MCF 10A (cell line): ENCODE results near the gene ADI1. TPM values are rescaled to one million over a fixed set of nuclear protein-coding genes. Genes with fewer than 3 reads are reported as not detected.
A peak's percentile ranks its signal among the peaks of the same experiment; 100 is the strongest.
"Not testable (repeated sequence)": the region's sequence is repeated elsewhere in the genome, so short reads cannot be mapped to it uniquely, and the experiment has no call there.

Source experiments
- BruUV-seq: library from RNA; stranded (reverse); fragments of 400-500 nt; replicated peaks from 2 replicates; lab custom pipeline; 2021; lab: Mats Ljungman, UMichigan
- CTCF ChIA-PET: fragments of 300-600 bp; sonication (Branson Sonifier 250); formaldehyde crosslinking; extraction: SDS; loops from one replicate; lab custom pipeline; 2021; ENCODE audit warnings: antibody characterized with exemption, inconsistent platforms; lab: Yijun Ruan, JAX
- POLR2A ChIA-PET: fragments of 300-600, 350-650 bp; sonication (Branson Sonifier 250); formaldehyde crosslinking; extraction: SDS; loops from one replicate; lab custom pipeline; 2020; ENCODE audit warnings: antibody characterized with exemption, inconsistent platforms; lab: Yijun Ruan, JAX
- DNase-seq: peaks from one replicate; pipeline ENCODE4 v3.0.0-alpha.2; 2018; ENCODE audit not compliant: unreplicated experiment
- H3K27ac Mint-ChIP-seq: one replicate; pipeline ENCODE4 v1.8.0; 2022; ENCODE audit warnings: mild to moderate bottlenecking, low read depth, mixed read lengths; ENCODE audit not compliant: unreplicated experiment
- H3K27me3 Mint-ChIP-seq: one replicate; pipeline ENCODE4 v1.8.0; 2022; ENCODE audit warnings: mixed read lengths; ENCODE audit not compliant: insufficient read depth, unreplicated experiment
- H3K36me3 Mint-ChIP-seq: one replicate; pipeline ENCODE4 v1.8.0; 2022; ENCODE audit warnings: mild to moderate bottlenecking, moderate library complexity, mixed read lengths; ENCODE audit not compliant: insufficient read depth, unreplicated experiment
- H3K4me1 Mint-ChIP-seq: one replicate; pipeline ENCODE4 v1.8.0; 2022; ENCODE audit warnings: mixed read lengths; ENCODE audit not compliant: insufficient read depth, unreplicated experiment
- H3K4me3 Mint-ChIP-seq: one replicate; pipeline ENCODE4 v1.8.0; 2022; ENCODE audit warnings: mild to moderate bottlenecking, moderate library complexity, mixed read lengths; ENCODE audit not compliant: unreplicated experiment
- H3K9me3 Mint-ChIP-seq: one replicate; pipeline ENCODE4 v1.8.0; 2022; ENCODE audit warnings: mixed read lengths; ENCODE audit not compliant: unreplicated experiment
- CTCF ChIP-seq: fragments of 200-600 bp; IDR thresholded peaks from one replicate; pipeline ENCODE4 v1.8.0; 2022; ENCODE audit warnings: antibody characterized with exemption, mild to moderate bottlenecking; ENCODE audit not compliant: unreplicated experiment
- intact Hi-C: fragments of 100-400 bp; cut with micrococcal nuclease; formaldehyde crosslinking; loops from 2 replicates; pipeline ENCODE4 v1.14.1; 2022
- total RNA-seq: library from RNA; stranded (reverse); gene quantifications from 2 replicates; pipeline ENCODE4 v1.2.3, GENCODE V29; 2022

The ADI1 gene
- total RNA-seq, 1 experiment from 2014 or later: 61.9 TPM

GRCh38 chr2:3450385-3451010 is 68.8 kb downstream of the ADI1 start:
- Mint-ChIP-seq H3K27ac (no peak overlapping the region), H3K36me3 (peaks cover 45% of the 10 kb centered on the region), H3K4me3 (no peak overlapping the region), H3K9me3 (no peaks in the 10 kb centered on the region), H3K4me1 (no peaks in the 10 kb centered on the region), H3K27me3 (no peaks in the 10 kb centered on the region)
- TF ChIP-seq CTCF: no peak
- CTCF ChIA-PET: interaction anchor here (0.6 to 3.2 kb wide), 4 partner anchors 12 to 290 kb away, joined by 3 to 24 read pairs (median 8); no protein-coding TSS in a partner anchor
- DNase-seq: peak; percentile 8
- no TSS peak for BruUV-seq
- POLR2A ChIA-PET: interaction anchor here (0.6 to 1.5 kb wide), 2 partner anchors 15 to 644 kb away, joined by 3 to 5 read pairs; no protein-coding TSS in a partner anchor
- intact Hi-C loops: no loop called here

GRCh38 chr2:3449936-3450335 is 69.4 kb downstream of the ADI1 start:
- DNase-seq: no peak
- Mint-ChIP-seq H3K27ac (no peak overlapping the region), H3K4me1 (no peaks in the 10 kb centered on the region), H3K36me3 (peaks cover 48% of the 10 kb centered on the region), H3K4me3 (no peak overlapping the region), H3K27me3 (no peaks in the 10 kb centered on the region), H3K9me3 (no peaks in the 10 kb centered on the region)
- no peak for TF ChIP-seq CTCF
- ChIA-PET CTCF (interaction anchor here (0.6 to 3.2 kb wide), 4 partner anchors 12 to 291 kb away, joined by 3 to 24 read pairs (median 9); no protein-coding TSS in a partner anchor), POLR2A (no interaction called here)
- BruUV-seq: no TSS peak
- intact Hi-C loops: no loop called here

- CTCF ChIA-PET: interaction anchor here (1.0 to 1.4 kb wide), 2 partner anchors 14 to 19 kb away, joined by 4 to 8 read pairs; no protein-coding TSS in a partner anchor
- no peaks in the 10 kb centered on the region for H3K9me3 Mint-ChIP-seq
- no peak overlapping the region for H3K27ac Mint-ChIP-seq
- no TSS peak for BruUV-seq
- intact Hi-C loops: no loop called here
- H3K36me3 Mint-ChIP-seq: peaks cover 51% of the 10 kb centered on the region
- POLR2A ChIA-PET: no interaction called here
- H3K27me3 Mint-ChIP-seq: no peaks in the 10 kb centered on the region
- H3K4me3 Mint-ChIP-seq: no peak overlapping the region
- no peak for TF ChIP-seq CTCF
- no peak for DNase-seq
- no peaks in the 10 kb centered on the region for H3K4me1 Mint-ChIP-seq
Observed at GRCh38 chr2:3449086-3449485, 70.2 kb downstream of the ADI1 start.

- POLR2A ChIA-PET, DNase-seq, intact Hi-C loops, H3K9me3 Mint-ChIP-seq, H3K4me1 Mint-ChIP-seq, H3K4me3 Mint-ChIP-seq, BruUV-seq, H3K27me3 Mint-ChIP-seq, H3K27ac Mint-ChIP-seq: not testable (repeated sequence)
- CTCF ChIA-PET: interaction anchor here (0.5 to 2.5 kb wide), 5 partner anchors 9 to 24 kb away, joined by 3 to 12 read pairs (median 5); no protein-coding TSS in a partner anchor
- H3K36me3 Mint-ChIP-seq: peaks cover 55% of the 10 kb centered on the region
Observed at GRCh38 chr2:3448441-3448911, 70.9 kb downstream of the ADI1 start.
